ENCODE data around the gene SRGAP2B. TPM values are rescaled to one million over a fixed set of nuclear protein-coding genes. Genes with fewer than 3 reads are reported as not detected.
A peak's percentile ranks its signal among the peaks of the same experiment; 100 is the strongest.
"Not testable (repeated sequence)": the region's sequence is repeated elsewhere in the genome, so short reads cannot be mapped to it uniquely, and the experiment has no call there.

SRGAP2B gene
- 10 to 100 TPM; 46.6 to 64.4 TPM for total RNA-seq

- peak; percentile 91 to 93 for ATAC-seq
- H3K9me3 Mint-ChIP-seq; DNase-seq (ENCODE audit: low spot score); H3K27ac Mint-ChIP-seq; H3K27me3 Mint-ChIP-seq; H3K4me3 Mint-ChIP-seq; H3K36me3 Mint-ChIP-seq; H3K4me1 Mint-ChIP-seq (ENCODE audit: low read depth in 2 of 2): not testable (repeated sequence)
These were observed at the start of gene SRGAP2B, which contains the start of gene FAM72D for GRCh38 chr1:145095284-145096057. SRGAP2B (minus strand) TSS chr1:145095328; CDS start chr1:145092901, 2,427 bp downstream. FAM72D (plus strand) TSS chr1:145095974; CDS start chr1:145096848, 874 bp downstream.

DNA sequence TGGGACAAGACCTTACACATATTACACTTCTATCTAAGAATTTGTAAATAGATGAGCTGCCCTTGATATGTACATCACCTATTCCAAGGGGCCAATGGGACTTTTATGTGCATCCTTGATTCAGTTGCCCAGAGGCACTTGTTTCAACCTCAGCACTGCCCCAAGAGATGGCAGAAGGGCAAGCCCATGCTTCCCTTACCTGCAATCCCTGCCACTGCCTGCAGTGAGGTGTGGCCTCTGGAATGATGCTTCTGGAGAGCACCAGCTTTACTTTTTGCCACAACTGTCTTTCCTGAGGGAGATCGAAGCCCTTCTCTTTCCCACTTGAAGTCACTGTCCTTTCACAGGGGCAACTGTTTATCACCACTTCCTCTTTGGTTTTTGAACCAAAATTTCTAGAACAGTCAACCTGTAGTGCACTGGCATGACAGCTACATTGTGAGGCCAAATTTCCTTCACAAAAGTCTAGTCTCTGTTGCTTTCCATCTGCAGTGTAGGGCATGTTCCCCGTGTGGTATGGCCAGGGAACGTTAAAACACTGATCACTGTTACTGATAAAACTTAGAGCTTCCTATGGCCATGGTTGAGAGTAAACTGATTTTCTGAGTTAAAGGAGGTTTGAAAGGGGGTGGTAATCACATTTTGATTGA is 49.3 kb upstream of the SRGAP2B start:
- not testable (repeated sequence) for H3K27ac Mint-ChIP-seq

DNA sequence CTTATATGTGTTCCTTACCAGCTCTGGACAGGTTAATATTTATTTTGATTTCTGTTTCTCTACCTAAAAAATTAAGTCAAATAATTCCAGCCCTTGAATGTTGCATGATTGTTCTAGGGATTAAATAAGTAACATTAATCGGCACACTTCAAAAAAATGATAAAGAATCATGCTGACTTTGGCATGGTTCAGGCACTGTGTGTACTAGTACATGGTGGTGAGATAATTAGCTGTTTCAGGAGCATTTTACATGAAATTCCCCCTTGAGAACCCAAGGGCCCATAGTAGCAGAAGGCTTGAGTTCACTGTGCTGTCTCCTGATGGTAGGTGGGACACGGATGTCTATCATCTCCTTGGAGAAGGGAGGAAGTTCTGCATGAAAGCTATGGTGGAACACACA is 45.4 kb upstream of the SRGAP2B start:
- not testable (repeated sequence) for H3K27me3 Mint-ChIP-seq; DNase-seq (ENCODE audit: low spot score); H3K4me1 Mint-ChIP-seq (ENCODE audit: low read depth in 2 of 2); ATAC-seq; H3K4me3 Mint-ChIP-seq; H3K27ac Mint-ChIP-seq; H3K36me3 Mint-ChIP-seq; H3K9me3 Mint-ChIP-seq

More for the DNA sequence above, 49.3 kb upstream of the SRGAP2B start:
- not testable (repeated sequence) for H3K27me3 Mint-ChIP-seq; ATAC-seq; H3K4me1 Mint-ChIP-seq (ENCODE audit: low read depth in 2 of 2); H3K4me3 Mint-ChIP-seq; H3K9me3 Mint-ChIP-seq; H3K36me3 Mint-ChIP-seq; DNase-seq (ENCODE audit: low spot score)

GRCh38 chr1:145134476-145134875 is 39.3 kb upstream of the SRGAP2B start:
- H3K27me3 Mint-ChIP-seq; H3K9me3 Mint-ChIP-seq; H3K4me1 Mint-ChIP-seq (ENCODE audit: low read depth in 2 of 2); H3K4me3 Mint-ChIP-seq; DNase-seq (ENCODE audit: low spot score); H3K27ac Mint-ChIP-seq; ATAC-seq; H3K36me3 Mint-ChIP-seq: not testable (repeated sequence)

DNA sequence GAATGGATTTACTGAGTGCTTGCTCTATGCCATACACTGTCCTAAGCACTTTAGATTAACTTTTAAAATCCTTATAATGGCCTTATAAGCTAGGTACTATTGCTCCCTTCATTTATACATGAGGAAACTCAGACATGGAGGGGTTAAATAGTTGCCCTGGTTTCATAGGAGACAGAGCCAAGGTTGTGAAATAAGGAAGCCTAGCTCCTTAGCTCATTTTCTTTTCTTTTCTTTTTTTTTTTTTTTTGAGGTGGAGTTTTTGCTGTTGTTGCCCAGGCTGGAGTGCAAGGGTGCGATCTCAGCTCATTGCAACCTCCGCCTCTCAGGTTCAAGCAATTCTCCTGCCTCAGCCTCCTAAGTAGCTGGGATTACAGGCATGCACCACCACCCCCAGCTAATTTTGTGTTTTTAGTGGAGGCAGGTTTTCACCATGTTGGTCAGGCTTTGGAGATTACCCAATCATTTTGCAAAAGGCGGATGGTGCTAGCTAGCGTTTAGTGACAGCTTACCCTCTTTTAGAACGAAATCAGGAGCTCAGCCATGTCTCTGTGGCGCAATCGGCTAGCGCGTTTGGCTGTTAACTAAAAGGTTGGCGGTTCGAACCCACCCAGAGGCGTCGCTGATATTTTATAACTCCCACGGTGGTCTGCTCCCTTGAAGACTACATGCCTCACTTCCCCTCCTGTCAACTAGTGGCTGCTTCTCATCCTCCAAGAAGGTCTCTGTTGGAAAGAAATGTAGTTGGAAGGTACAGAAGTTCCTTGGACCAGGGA is 33.8 kb upstream of the SRGAP2B start:
- not testable (repeated sequence) for ATAC-seq; H3K36me3 Mint-ChIP-seq; DNase-seq (ENCODE audit: low spot score); H3K27me3 Mint-ChIP-seq; H3K4me1 Mint-ChIP-seq (ENCODE audit: low read depth in 2 of 2); H3K9me3 Mint-ChIP-seq; H3K4me3 Mint-ChIP-seq; H3K27ac Mint-ChIP-seq

DNA sequence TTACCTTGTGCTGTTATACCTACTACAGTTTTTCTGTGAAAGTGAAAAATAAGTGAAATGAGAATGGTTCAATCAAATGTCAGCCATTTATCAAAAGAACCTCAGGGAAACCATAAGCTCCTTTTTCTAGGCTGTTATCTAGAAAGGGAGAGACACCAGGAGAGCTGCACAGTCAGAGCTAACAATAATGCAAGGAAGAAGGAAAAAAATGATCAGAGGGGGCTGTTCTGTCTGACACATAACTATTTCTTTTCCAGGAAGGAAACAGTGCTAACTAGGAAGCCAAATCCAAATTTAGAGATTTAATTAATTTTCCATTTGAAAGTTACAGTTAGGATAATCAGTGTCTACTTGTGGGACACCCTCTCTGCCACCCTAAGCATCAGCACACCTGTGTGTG is 32.0 kb upstream of the SRGAP2B start:
- not testable (repeated sequence) for ATAC-seq; H3K27ac Mint-ChIP-seq; H3K36me3 Mint-ChIP-seq; H3K4me1 Mint-ChIP-seq (ENCODE audit: low read depth in 2 of 2); H3K4me3 Mint-ChIP-seq; DNase-seq (ENCODE audit: low spot score); H3K27me3 Mint-ChIP-seq; H3K9me3 Mint-ChIP-seq

GRCh38 chr1:145125112-145125511 is 30.0 kb upstream of the SRGAP2B start:
- not testable (repeated sequence) for H3K4me1 Mint-ChIP-seq (ENCODE audit: low read depth in 2 of 2); H3K27ac Mint-ChIP-seq; H3K9me3 Mint-ChIP-seq; DNase-seq (ENCODE audit: low spot score); H3K27me3 Mint-ChIP-seq; H3K4me3 Mint-ChIP-seq; ATAC-seq; H3K36me3 Mint-ChIP-seq

GRCh38 chr1:145123992-145124641 is 29.0 kb upstream of the SRGAP2B start:
- not testable (repeated sequence) for H3K9me3 Mint-ChIP-seq; H3K4me3 Mint-ChIP-seq; H3K27me3 Mint-ChIP-seq; DNase-seq (ENCODE audit: low spot score); H3K4me1 Mint-ChIP-seq (ENCODE audit: low read depth in 2 of 2); H3K27ac Mint-ChIP-seq; H3K36me3 Mint-ChIP-seq; ATAC-seq

- not testable (repeated sequence) for H3K9me3 Mint-ChIP-seq; DNase-seq (ENCODE audit: low spot score); H3K4me1 Mint-ChIP-seq (ENCODE audit: low read depth in 2 of 2)
These were observed 27.9 kb upstream of the SRGAP2B start for GRCh38 chr1:145123062-145123395.

GRCh38 chr1:145122344-145123061 is 27.4 kb upstream of the SRGAP2B start:
- not testable (repeated sequence) for H3K4me3 Mint-ChIP-seq; H3K27ac Mint-ChIP-seq; DNase-seq (ENCODE audit: low spot score); H3K27me3 Mint-ChIP-seq; H3K4me1 Mint-ChIP-seq (ENCODE audit: low read depth in 2 of 2); H3K36me3 Mint-ChIP-seq; ATAC-seq; H3K9me3 Mint-ChIP-seq

More at GRCh38 chr1:145123062-145123395, 27.9 kb upstream of the SRGAP2B start:
- H3K27me3 Mint-ChIP-seq, ATAC-seq, H3K4me3 Mint-ChIP-seq, H3K36me3 Mint-ChIP-seq, H3K27ac Mint-ChIP-seq: not testable (repeated sequence)

GRCh38 chr1:145119842-145120241 is 24.7 kb upstream of the SRGAP2B start:
- H3K27me3 Mint-ChIP-seq; DNase-seq (ENCODE audit: low spot score); H3K27ac Mint-ChIP-seq; H3K36me3 Mint-ChIP-seq; H3K4me1 Mint-ChIP-seq (ENCODE audit: low read depth in 2 of 2); H3K9me3 Mint-ChIP-seq; H3K4me3 Mint-ChIP-seq: not testable (repeated sequence)
- peak; percentile 61 to 71 for ATAC-seq

DNA sequence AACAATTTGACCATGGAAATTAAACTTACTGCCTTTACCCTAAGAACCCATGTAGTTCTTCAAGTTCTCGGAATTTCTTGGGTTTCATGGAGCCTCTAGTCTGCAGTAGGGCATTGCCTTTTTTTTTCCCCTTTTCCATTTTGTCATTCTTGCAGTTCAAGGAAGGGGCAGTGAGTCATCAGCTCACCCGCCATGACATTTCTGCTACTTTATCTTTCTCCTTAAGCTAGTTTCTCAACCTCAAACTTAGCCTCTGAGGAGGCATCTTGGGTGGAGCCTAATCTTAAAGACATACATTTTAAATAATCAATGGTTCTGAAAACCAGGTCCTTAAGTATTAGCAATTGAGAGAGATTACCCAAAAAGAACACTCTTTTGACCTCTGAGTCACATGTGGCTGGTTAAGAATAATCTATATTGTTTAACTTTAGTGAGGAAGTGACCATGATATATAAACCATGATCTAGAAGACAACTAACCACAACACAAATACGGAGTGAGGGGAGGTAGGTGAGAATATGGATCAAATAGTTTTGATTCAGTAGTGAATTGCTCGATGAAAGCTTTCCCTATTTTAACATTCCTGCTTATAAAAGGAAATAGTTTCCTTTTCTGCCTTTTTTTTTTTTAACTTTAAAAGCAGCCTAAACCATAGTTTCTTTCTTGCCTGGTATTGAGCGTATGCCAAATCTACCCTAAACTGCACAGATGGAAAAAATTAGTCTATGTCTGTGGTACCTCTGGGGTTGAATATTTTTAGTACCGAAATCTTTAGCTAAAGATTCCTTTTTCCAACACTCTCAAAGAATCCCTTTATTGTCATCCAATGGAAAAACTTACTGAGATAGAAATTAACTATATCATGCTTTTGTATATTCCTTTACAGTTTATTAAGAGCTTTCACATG is 20.7 kb upstream of the SRGAP2B start:
- not testable (repeated sequence) for ATAC-seq; H3K4me3 Mint-ChIP-seq; H3K27ac Mint-ChIP-seq; H3K9me3 Mint-ChIP-seq; H3K36me3 Mint-ChIP-seq; H3K27me3 Mint-ChIP-seq; H3K4me1 Mint-ChIP-seq (ENCODE audit: low read depth in 2 of 2); DNase-seq (ENCODE audit: low spot score)
